HepG2 (cell line): Measurements from ENCODE around the gene MAP2K7.

ENCODE experiments used
- NFE2 ChIP-seq: sonication (generic); formaldehyde crosslinking; IDR thresholded peaks from 2 replicates; pipeline ENCODE4 v1.4.0; 2020; ENCODE audit warnings: missing genetic modification reagents
- REST ChIP-seq, 2 experiments: IDR thresholded peaks; 2 replicates each; pipeline ENCODE4 v1.6.1; 2011 to 2012; ENCODE audit warnings: low read length in 2 of 2, borderline replicate concordance in 1 of 2, low read depth in 1 of 2, mild to moderate bottlenecking in 1 of 2, moderate library complexity in 1 of 2

- TF ChIP-seq REST (IDR thresholded peaks at IDR 0.05; ENCODE audit: borderline replicate concordance in 1 of 2, low read depth in 1 of 2, low read length in 2 of 2) = no peak
- no peak for TF ChIP-seq NFE2 (CRISPR knock-in tag)
Measured at GRCh38 chr19:7868326-7868670, 35.4 kb upstream of the MAP2K7 start.
